IMR-90 (cell line): Measurements from ENCODE around the gene EIF4EBP2. TPM values are rescaled to one million over a fixed set of nuclear protein-coding genes. Genes with fewer than 3 reads are reported as not detected.

Source experiments
- ATAC-seq: fragments of 200-7000 bp; cut with Tn5 transposase; 2 replicates; pipeline ENCODE4 v1.9.1; 2020; ENCODE audit warnings: low read depth, mild to moderate bottlenecking, moderate library complexity
- BruUV-seq: library from RNA; stranded (reverse); fragments of 400-500 nt; replicated peaks from 2 replicates; lab custom pipeline; 2021; lab: Mats Ljungman, UMichigan
- CTCF ChIA-PET: fragments of 300-600 bp; formaldehyde crosslinking; extraction: SDS; loops from one replicate; lab custom pipeline; 2021; ENCODE audit warnings: antibody characterized with exemption; lab: Yijun Ruan, JAX
- POLR2A ChIA-PET: fragments of 300-600 bp; sonication (Branson Sonifier 250); formaldehyde crosslinking; loops from one replicate; lab custom pipeline; 2022; ENCODE audit warnings: antibody characterized with exemption; ENCODE audit not compliant: unreplicated experiment; lab: Charles Lee
- DNase-seq: peaks from one replicate; pipeline ENCODE4 v3.0.0; 2013
- H2AFZ ChIP-seq: replicated peaks from 2 replicates; pipeline ENCODE3; 2013; ENCODE audit warnings: low read length, mild to moderate bottlenecking; ENCODE audit not compliant: poor library complexity
- H2AK5ac ChIP-seq: 2 replicates; pipeline ENCODE4 v1.6.1; 2013; ENCODE audit warnings: low read depth, low read length, inconsistent platforms
- H2AK9ac ChIP-seq: replicated peaks from 2 replicates; pipeline ENCODE3; 2013; ENCODE audit warnings: mild to moderate bottlenecking, low read depth, low read length, moderate library complexity; ENCODE audit not compliant: poor library complexity
- H2BK120ac ChIP-seq: 2 replicates; pipeline ENCODE4 v1.6.1; 2013; ENCODE audit warnings: low read depth, low read length, inconsistent platforms
- H2BK15ac ChIP-seq: 3 replicates; pipeline ENCODE4 v1.6.1; 2013; ENCODE audit warnings: low read depth, low read length, inconsistent platforms
- H2BK20ac ChIP-seq: 2 replicates; pipeline ENCODE4 v1.6.1; 2013; ENCODE audit warnings: low read depth, mild to moderate bottlenecking, inconsistent platforms, low read length, moderate library complexity
- H2BK5ac ChIP-seq: 2 replicates; pipeline ENCODE4 v1.6.1; 2013; ENCODE audit warnings: mild to moderate bottlenecking, low read depth, low read length, inconsistent platforms; ENCODE audit not compliant: poor library complexity, severe bottlenecking
- H3K14ac ChIP-seq: replicated peaks from 2 replicates; pipeline ENCODE4 v1.6.1; 2013; ENCODE audit warnings: low read depth, low read length, inconsistent platforms
- H3K18ac ChIP-seq: 2 replicates; pipeline ENCODE4 v1.6.1; 2013; ENCODE audit warnings: low read depth, low read length, control low read depth
- H3K23ac ChIP-seq: 2 replicates; pipeline ENCODE4 v1.6.1; 2013; ENCODE audit warnings: low read depth, low read length, inconsistent platforms
- H3K27ac ChIP-seq: 2 replicates; pipeline ENCODE4 v1.5.1; 2013; ENCODE audit warnings: mild to moderate bottlenecking, control low read depth, low read length; ENCODE audit not compliant: insufficient read depth
- H3K27me3 ChIP-seq: 2 replicates; pipeline ENCODE4 v1.6.1; 2013; ENCODE audit warnings: low read length; ENCODE audit not compliant: control insufficient read depth, insufficient read depth
- H3K36me3 ChIP-seq: 2 replicates; pipeline ENCODE4 v1.6.1; 2013; ENCODE audit warnings: low read length, mixed read lengths; ENCODE audit not compliant: control insufficient read depth, insufficient read depth
- H3K4ac ChIP-seq: 2 replicates; pipeline ENCODE4 v1.6.1; 2013; ENCODE audit warnings: low read depth, low read length, inconsistent platforms
- H3K4me1 ChIP-seq: 2 replicates; pipeline ENCODE4 v1.6.1; 2013; ENCODE audit warnings: low read length, mixed read lengths; ENCODE audit not compliant: control insufficient read depth, insufficient read depth
- H3K4me2 ChIP-seq: 2 replicates; pipeline ENCODE4 v1.6.1; 2013; ENCODE audit warnings: low read depth, mild to moderate bottlenecking, control low read depth, low read length, moderate library complexity
- H3K4me3 ChIP-seq: 2 replicates; pipeline ENCODE4 v1.5.1; 2013; ENCODE audit warnings: low read depth, mild to moderate bottlenecking, control low read depth, low read length, moderate library complexity; ENCODE audit not compliant: insufficient read depth
- H3K56ac ChIP-seq: 2 replicates; pipeline ENCODE4 v1.6.1; 2013; ENCODE audit warnings: low read length, inconsistent platforms; ENCODE audit not compliant: insufficient read depth; ENCODE audit errors: extremely low read depth
- H3K79me1 ChIP-seq, 2 experiments: 2 replicates each; pipeline ENCODE4 v1.6.1; 2013; ENCODE audit warnings: low read length in 2 of 2, inconsistent platforms in 1 of 2, low read depth in 1 of 2
- H3K9ac ChIP-seq: 2 replicates; pipeline ENCODE4 v1.6.1; 2013; ENCODE audit warnings: low read depth, low read length, control low read depth
- H3K9me1 ChIP-seq: 2 replicates; pipeline ENCODE4 v1.6.1; 2013; ENCODE audit warnings: low read length, inconsistent platforms; ENCODE audit not compliant: insufficient read depth
- H3K9me3 ChIP-seq: 2 replicates; pipeline ENCODE4 v1.6.1; 2013; ENCODE audit warnings: low read length; ENCODE audit not compliant: control insufficient read depth, insufficient read depth
- H4K20me1 ChIP-seq: 2 replicates; pipeline ENCODE4 v1.6.1; 2013; ENCODE audit warnings: low read length, inconsistent platforms; ENCODE audit not compliant: insufficient read depth
- H4K5ac ChIP-seq: 2 replicates; pipeline ENCODE4 v1.6.1; 2013; ENCODE audit warnings: mild to moderate bottlenecking, low read depth, low read length, control low read depth
- H4K8ac ChIP-seq, 2 experiments: 2 replicates each; pipeline ENCODE4 v1.6.1; 2013; ENCODE audit warnings: low read depth in 2 of 2, low read length in 2 of 2, control low read depth in 1 of 2, inconsistent platforms in 1 of 2
- H4K91ac ChIP-seq: 2 replicates; pipeline ENCODE4 v1.6.1; 2013; ENCODE audit warnings: low read depth, low read length, inconsistent platforms; ENCODE audit not compliant: insufficient read depth
- CTCF ChIP-seq: conservative IDR thresholded peaks from 2 replicates; pipeline ENCODE4 v1.5.1; 2012; ENCODE audit warnings: mild to moderate bottlenecking, low read depth, low read length, improper control_type of control experiment
- MAZ ChIP-seq: IDR thresholded peaks from 2 replicates; pipeline ENCODE4 v1.6.1; 2012; ENCODE audit warnings: low read depth, mild to moderate bottlenecking, low read length, improper control_type of control experiment, moderate library complexity, borderline replicate concordance
- MXI1 ChIP-seq: IDR thresholded peaks from 2 replicates; pipeline ENCODE4 v1.6.1; 2012; ENCODE audit warnings: low read depth, mild to moderate bottlenecking, low read length, moderate library complexity, borderline replicate concordance
- NFE2L2 ChIP-seq: fragments of 150-350 bp; IDR thresholded peaks from 2 replicates; pipeline ENCODE4 v1.6.1; 2016; ENCODE audit warnings: low read depth, mild to moderate bottlenecking, low read length
- POLR2A ChIP-seq: IDR thresholded peaks from 2 replicates; pipeline ENCODE4 v1.6.1; 2012; ENCODE audit warnings: mild to moderate bottlenecking, low read depth, low read length
- RAD21 ChIP-seq: IDR thresholded peaks from 2 replicates; pipeline ENCODE4 v1.6.1; 2012; ENCODE audit warnings: low read length, improper control_type of control experiment
- RFX5 ChIP-seq: IDR thresholded peaks from 2 replicates; pipeline ENCODE4 v1.8.0; 2012; ENCODE audit warnings: low read depth, mild to moderate bottlenecking, low read length, moderate library complexity
- SMC3 ChIP-seq: fragments of 150-350 bp; IDR thresholded peaks from 2 replicates; pipeline ENCODE4 v1.6.1; 2016; ENCODE audit warnings: low read depth, mild to moderate bottlenecking, antibody characterized with exemption, low read length, moderate library complexity
- WGBS, 2 experiments: methylation state at CpG; one replicate each; pipeline versions ENCODE4 v1.1.5 to v1.1.7; 2013; ENCODE audit warnings: missing lambda C conversion rate in 2 of 2; ENCODE audit not compliant: insufficient read length in 1 of 2; ENCODE audit errors: extremely low coverage in 2 of 2; 5-methylcytosine and 5-hydroxymethylcytosine counted together
- dilution Hi-C: fragments of 300-500 bp; cut with HindIII; formaldehyde crosslinking; loops from one replicate; pipeline ENCODE4 v1.14.3; 2018; ENCODE audit warnings: low sequenced_read_pairs; ENCODE audit not compliant: unreplicated experiment
- in situ Hi-C: fragments of 300-500 bp; cut with MboI; formaldehyde crosslinking; loops from 3 replicates; pipeline ENCODE4 v1.14.3; 2019; ENCODE audit warnings: low sequenced_read_pairs, inconsistent platforms, mixed read lengths
- intact Hi-C: fragments of 100-400 bp; cut with micrococcal nuclease; formaldehyde crosslinking; loops from 2 replicates; pipeline ENCODE4 v1.10.0; 2022
- polyA plus RNA-seq, 3 experiments: library from polyadenylated mRNA; depleted of rRNA; stranded (reverse); fragments of >200 nt; gene quantifications; 2 replicates each; pipeline ENCODE4 v1.2.3, GENCODE V29; 2012; ENCODE audit warnings: low replicate concordance in 1 of 3
- total RNA-seq: library from RNA; depleted of rRNA; stranded (reverse); fragments of >200 nt; gene quantifications from 2 replicates; pipeline ENCODE4 v1.2.3, GENCODE V29; 2012

The EIF4EBP2 gene
- total and polyA plus RNA-seq, 2 of the 4 experiments (the other 2 are of a cell fraction): 13.7 to 15.6 TPM

- CTCF ChIA-PET: interaction anchor here (0.6 kb wide), 1 partner anchor 15 kb away, joined by 3 read pairs; no protein-coding TSS in a partner anchor
- Histone ChIP-seq H3K9me1 (peaks cover 27% of the 10 kb centered on the region), H3K9ac (no peak overlapping the region), H4K20me1 (peaks cover 3% of the 10 kb centered on the region; the same call in 1 of the 2 replicates), H3K27ac (no peak overlapping the region), H3K4ac (no peak overlapping the region; the same call in 1 of the 2 replicates), H3K23ac (no peak overlapping the region), H3K18ac (no peak overlapping the region), H2AK9ac (no peak overlapping the region), H2AFZ (peak overlapping the region; percentile 37), H3K4me3 (no peak overlapping the region), H4K5ac (no peak overlapping the region), H2AK5ac (peak overlapping the region; percentile 55), H2BK5ac (no peak overlapping the region), H3K4me2 (no peak overlapping the region), H3K9me3 (peaks cover 2% of the 10 kb centered on the region; the same call in 1 of the 2 replicates), H3K36me3 (no peaks in the 10 kb centered on the region), H3K4me1 (peaks cover 20% of the 10 kb centered on the region), H4K91ac (no peak overlapping the region), H3K14ac (no peak overlapping the region), H2BK15ac (peak overlapping the region; percentile 54; the same call in 1 of the 3 replicates), H2BK20ac (0 out of 2 replicates have a peak overlapping the region, but pooled peaks have one; percentile 16), H3K79me1 (peaks cover 0 to 32% of the 10 kb centered on the region in 2 experiments; a peak in 2 of 4 replicates), H3K27me3 (no peaks in the 10 kb centered on the region), H3K56ac (no peak overlapping the region), H4K8ac (no peak overlapping the region), H2BK120ac (no peak overlapping the region)
- intact Hi-C loops (no loop called here), dilution Hi-C loops (no loop called here), in situ Hi-C loops (no loop called here)
- no TSS peak for BruUV-seq
- TF ChIP-seq RFX5: no peak
- TF ChIP-seq CTCF: peak; percentile 42
- TF ChIP-seq MXI1: no peak
- no peak for TF ChIP-seq MAZ
- 0 out of 2 replicates have a peak, but pooled peaks have one; percentile 11 for TF ChIP-seq SMC3
- TF ChIP-seq POLR2A: no peak
- TF ChIP-seq NFE2L2: no peak
- peak; percentile 42 for TF ChIP-seq RAD21
- DNase-seq (no peak), ATAC-seq (no peak)
- POLR2A ChIA-PET: no interaction called here
- WGBS, 2 experiments: 88% methylated on average over 4 of the region's 14 CpGs; no CpG with 5 or more reads in 1 of the 2 experiments
These were observed 24.3 kb upstream of the EIF4EBP2 start for GRCh38 chr10:70379581-70380176.
